ENCODE data around the gene GABRG1. TPM values are rescaled to one million over a fixed set of nuclear protein-coding genes. Genes with fewer than 3 reads are reported as not detected.

GABRG1 gene
- total RNA-seq, 4 donors from 2014 or later, result not detected

GRCh38 chr4:46081674-46082073 is 42.2 kb downstream of the GABRG1 start:
- Histone ChIP-seq H3K27ac (no peak overlapping the region), H3K36me3 (no peaks in the 10 kb centered on the region), H3K4me3 (no peak overlapping the region), H3K27me3 (no peaks in the 10 kb centered on the region), H3K4me1 (no peaks in the 10 kb centered on the region), H3K9me3 (no peaks in the 10 kb centered on the region)
- WGBS, 2 donors (ENCODE audit: low coverage in 1 of 2), result 64 to 73% methylated on average over 5 of the region's 5 CpGs
- no peak for TF ChIP-seq CTCF (IDR thresholded peaks at IDR 0.05)
- TF ChIP-seq EP300 (IDR thresholded peaks at IDR 0.05; ENCODE audit: low read depth), result no peak
- TF ChIP-seq POLR2AphosphoS5 (IDR thresholded peaks at IDR 0.05), result no peak
- TF ChIP-seq POLR2A (IDR thresholded peaks at IDR 0.05), result no peak
- in situ Hi-C loops (cut with MboI; ENCODE audit: low pct_ligation_motif_present in 1 of 4, low pct_unique_long_range_greater_than_20kb in 1 of 4, low sequenced_read_pairs in 3 of 4), result no loop called here
- intact Hi-C loops (cut with DNase I; ENCODE audit: low total_unique reads), result no loop called here
- DNase-seq, result no peak

GRCh38 chr4:46081248-46081647 is 42.6 kb downstream of the GABRG1 start:
- Histone ChIP-seq H3K27ac (no peak overlapping the region), H3K27me3 (no peaks in the 10 kb centered on the region), H3K9me3 (no peaks in the 10 kb centered on the region), H3K4me1 (no peaks in the 10 kb centered on the region), H3K4me3 (no peak overlapping the region), H3K36me3 (no peaks in the 10 kb centered on the region)
- no peak for DNase-seq
- intact Hi-C loops (cut with DNase I; ENCODE audit: low total_unique reads), result no loop called here
- TF ChIP-seq CTCF (IDR thresholded peaks at IDR 0.05) (no peak), POLR2AphosphoS5 (IDR thresholded peaks at IDR 0.05) (no peak), EP300 (IDR thresholded peaks at IDR 0.05; ENCODE audit: low read depth) (no peak), POLR2A (IDR thresholded peaks at IDR 0.05) (no peak)
- in situ Hi-C loops (cut with MboI; ENCODE audit: low pct_ligation_motif_present in 1 of 4, low pct_unique_long_range_greater_than_20kb in 1 of 4, low sequenced_read_pairs in 3 of 4), result no loop called here

GRCh38 chr4:46073778-46074177 is 50.1 kb downstream of the GABRG1 start:
- Histone ChIP-seq H3K27me3 (no peaks in the 10 kb centered on the region), H3K9me3 (no peaks in the 10 kb centered on the region), H3K27ac (no peak overlapping the region), H3K4me1 (no peaks in the 10 kb centered on the region), H3K4me3 (no peak overlapping the region), H3K36me3 (no peaks in the 10 kb centered on the region)
- in situ Hi-C loops (cut with MboI; ENCODE audit: low pct_ligation_motif_present in 1 of 4, low pct_unique_long_range_greater_than_20kb in 1 of 4, low sequenced_read_pairs in 3 of 4) (no loop called here), intact Hi-C loops (cut with DNase I; ENCODE audit: low total_unique reads) (no loop called here)
- TF ChIP-seq POLR2AphosphoS5 (IDR thresholded peaks at IDR 0.05) (no peak), EP300 (IDR thresholded peaks at IDR 0.05; ENCODE audit: low read depth) (no peak), CTCF (IDR thresholded peaks at IDR 0.05) (no peak), POLR2A (IDR thresholded peaks at IDR 0.05) (no peak)
- DNase-seq, result no peak

- in situ Hi-C loops (cut with MboI; ENCODE audit: low pct_ligation_motif_present in 1 of 4, low pct_unique_long_range_greater_than_20kb in 1 of 4, low sequenced_read_pairs in 3 of 4), result no loop called here
- Histone ChIP-seq H3K4me1 (no peaks in the 10 kb centered on the region), H3K9me3 (no peaks in the 10 kb centered on the region), H3K36me3 (no peaks in the 10 kb centered on the region), H3K27me3 (no peaks in the 10 kb centered on the region), H3K4me3 (no peak overlapping the region), H3K27ac (no peak overlapping the region)
- 83 to 87% methylated on average over 2 of the region's 2 CpGs for WGBS, 2 donors (ENCODE audit: low coverage in 1 of 2)
- TF ChIP-seq POLR2A (IDR thresholded peaks at IDR 0.05), result no peak
- no peak for TF ChIP-seq CTCF (IDR thresholded peaks at IDR 0.05)
- TF ChIP-seq POLR2AphosphoS5 (IDR thresholded peaks at IDR 0.05), result no peak
- TF ChIP-seq EP300 (IDR thresholded peaks at IDR 0.05; ENCODE audit: low read depth), result no peak
- intact Hi-C loops (cut with DNase I; ENCODE audit: low total_unique reads), result no loop called here
- DNase-seq, result no peak
Measured at GRCh38 chr4:46051392-46051791, 72.5 kb downstream of the GABRG1 start.

All from transverse colon (tissue), 4 donors.